VCaP (cell line): ENCODE data around the gene ARSK.
A peak's percentile ranks its signal among the peaks of the same experiment; 100 is the strongest.

Source experiments
- H3K27ac ChIP-seq: fragments of 450-650 bp; 2 replicates; pipeline ENCODE4 v1.5.1; 2017
- CTCF ChIP-seq: fragments of 450-650 bp; conservative IDR thresholded peaks from 2 replicates; pipeline ENCODE4 v1.5.1; 2017; ENCODE audit warnings: mild to moderate bottlenecking, moderate library complexity

The ARSK gene

GRCh38 chr5:95647886-95648860 is 93.3 kb downstream of the ARSK start:
- no peak for TF ChIP-seq CTCF
- peak overlapping the region; percentile 83 for H3K27ac ChIP-seq

GRCh38 chr5:95649274-95649673 is 94.4 kb downstream of the ARSK start:
- peak overlapping the region; percentile 83 for H3K27ac ChIP-seq
- no peak for TF ChIP-seq CTCF

- peak overlapping the region; percentile 83 for H3K27ac ChIP-seq
- TF ChIP-seq CTCF = no peak
Observed at GRCh38 chr5:95649842-95650620, 95.1 kb downstream of the ARSK start.

GRCh38 chr5:95652849-95653248 is 97.9 kb downstream of the ARSK start:
- no peak overlapping the region for H3K27ac ChIP-seq
- no peak for TF ChIP-seq CTCF

GRCh38 chr5:95654196-95654595 is 99.3 kb downstream of the ARSK start:
- no peak overlapping the region for H3K27ac ChIP-seq
- TF ChIP-seq CTCF = no peak
